HG02678 (cell line): ENCODE results near the gene PVR.
"Not testable (repeated sequence)": the region's sequence is repeated elsewhere in the genome, so short reads cannot be mapped to it uniquely, and the experiment has no call there.

Source experiments
- ATAC-seq: cut with Tn5 transposase; IDR thresholded peaks from one replicate; pipeline ENCODE4 v1.9.1; 2021; ENCODE audit warnings: mild to moderate bottlenecking, moderate library complexity; ENCODE audit not compliant: unreplicated experiment

The PVR gene, protein sequence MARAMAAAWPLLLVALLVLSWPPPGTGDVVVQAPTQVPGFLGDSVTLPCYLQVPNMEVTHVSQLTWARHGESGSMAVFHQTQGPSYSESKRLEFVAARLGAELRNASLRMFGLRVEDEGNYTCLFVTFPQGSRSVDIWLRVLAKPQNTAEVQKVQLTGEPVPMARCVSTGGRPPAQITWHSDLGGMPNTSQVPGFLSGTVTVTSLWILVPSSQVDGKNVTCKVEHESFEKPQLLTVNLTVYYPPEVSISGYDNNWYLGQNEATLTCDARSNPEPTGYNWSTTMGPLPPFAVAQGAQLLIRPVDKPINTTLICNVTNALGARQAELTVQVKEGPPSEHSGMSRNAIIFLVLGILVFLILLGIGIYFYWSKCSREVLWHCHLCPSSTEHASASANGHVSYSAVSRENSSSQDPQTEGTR

GRCh38 chr19:44643605-44644401 lies at the start of gene PVR:
TSS of gene PVR (plus strand) at chr19:44643910. CDS start at chr19:44644097, 187 bp downstream.
- no peak for ATAC-seq

- no peak for ATAC-seq
These were observed 47.1 kb upstream of the PVR start for GRCh38 chr19:44596428-44597130.

DNA sequence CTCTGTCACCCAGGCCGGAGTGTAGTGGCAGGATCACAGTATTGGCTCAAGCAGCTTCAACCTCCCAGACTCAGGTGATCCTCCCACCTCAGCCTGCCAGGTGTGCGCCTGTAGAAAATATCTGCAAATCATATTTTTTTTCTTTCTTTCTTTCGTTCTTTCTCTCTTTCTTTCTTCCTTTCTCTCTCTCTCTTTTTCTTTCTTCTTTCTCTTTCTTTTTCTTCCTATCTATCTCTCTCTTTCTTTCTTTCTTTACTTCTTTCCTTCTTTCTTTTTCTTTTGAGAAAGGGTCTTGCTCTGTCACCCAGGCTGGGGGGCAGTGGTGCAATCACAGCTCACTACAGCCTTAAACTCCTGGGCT lies 46.6 kb upstream of the PVR start:
- no peak for ATAC-seq

DNA sequence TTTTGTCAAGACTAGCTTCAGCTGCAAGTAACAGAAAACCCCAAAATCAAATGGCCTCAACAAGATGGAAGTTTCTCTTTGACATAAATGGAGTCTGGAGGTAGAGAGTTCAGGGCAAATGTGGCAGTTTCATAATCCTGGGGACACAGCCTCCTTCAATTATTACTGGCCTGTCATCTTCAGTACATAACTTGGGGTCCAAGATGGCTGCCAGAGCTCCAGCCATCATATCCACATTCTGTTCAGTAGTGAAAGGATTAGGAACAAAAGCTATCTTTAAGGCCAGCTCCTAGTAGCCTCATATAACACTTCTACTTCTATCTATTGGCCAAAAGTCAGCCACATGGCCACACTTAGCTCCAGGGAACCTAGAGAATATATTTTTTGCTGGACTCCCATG lies 45.4 kb upstream of the PVR start:
- ATAC-seq = no peak

GRCh38 chr19:44598880-44599279 lies 44.8 kb upstream of the PVR start:
- ATAC-seq = no peak

- no peak for ATAC-seq
These were observed 43.2 kb upstream of the PVR start for GRCh38 chr19:44600466-44600865.

DNA sequence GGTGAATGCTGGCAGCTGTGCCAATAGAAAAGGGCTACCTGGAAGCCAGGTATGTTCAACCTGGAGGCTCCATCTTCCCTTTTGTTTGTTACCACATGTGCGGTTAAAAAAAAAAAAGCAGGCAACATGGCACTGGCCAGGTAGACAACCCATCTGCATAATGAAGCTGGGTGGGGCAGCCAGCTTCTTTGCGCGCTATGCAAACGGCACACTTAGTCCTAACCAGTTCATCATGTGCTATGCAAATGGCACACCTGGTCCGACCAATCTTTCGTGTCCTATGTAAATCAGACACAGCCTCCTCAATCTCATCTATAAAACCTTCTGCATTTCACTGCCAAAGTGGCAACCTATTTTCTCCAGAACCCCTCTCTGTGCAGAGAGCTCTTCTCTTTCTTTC lies 41.6 kb upstream of the PVR start:
- ATAC-seq = no peak

DNA sequence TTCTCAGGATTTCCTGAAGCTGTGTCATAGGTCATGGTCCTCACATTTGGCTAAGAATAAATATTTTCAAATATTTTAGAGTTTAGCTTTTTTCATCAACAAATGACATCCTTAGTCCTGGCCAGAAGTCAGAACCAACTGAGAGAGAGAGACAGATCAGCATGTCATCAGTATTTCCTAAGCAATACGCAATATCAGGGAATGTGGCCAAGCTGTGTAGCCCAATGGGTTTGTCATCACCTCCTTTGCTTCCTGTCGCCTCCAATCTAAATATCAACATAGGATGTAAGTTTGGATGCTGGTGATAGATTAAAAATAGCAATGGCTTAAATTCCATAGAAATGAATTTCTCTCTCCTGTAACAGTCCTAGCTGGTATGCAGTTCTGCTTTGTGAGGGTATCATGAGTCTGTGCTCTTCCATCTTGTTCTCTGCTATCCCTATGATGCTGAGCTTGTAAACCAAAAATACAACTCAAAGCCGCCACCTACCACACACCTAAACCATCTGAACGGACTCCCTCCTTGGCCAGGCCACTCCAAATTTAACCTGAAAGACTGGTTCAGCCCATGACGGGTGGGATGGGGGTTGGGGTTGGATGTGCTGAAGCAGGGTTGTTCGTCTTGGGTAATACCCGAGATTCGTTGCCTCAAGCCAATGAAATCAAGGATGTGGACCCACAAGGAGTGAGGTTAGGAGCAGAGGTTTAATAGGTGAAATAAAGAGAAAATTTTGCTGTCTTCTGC lies 40.3 kb upstream of the PVR start:
- ATAC-seq = no peak

DNA sequence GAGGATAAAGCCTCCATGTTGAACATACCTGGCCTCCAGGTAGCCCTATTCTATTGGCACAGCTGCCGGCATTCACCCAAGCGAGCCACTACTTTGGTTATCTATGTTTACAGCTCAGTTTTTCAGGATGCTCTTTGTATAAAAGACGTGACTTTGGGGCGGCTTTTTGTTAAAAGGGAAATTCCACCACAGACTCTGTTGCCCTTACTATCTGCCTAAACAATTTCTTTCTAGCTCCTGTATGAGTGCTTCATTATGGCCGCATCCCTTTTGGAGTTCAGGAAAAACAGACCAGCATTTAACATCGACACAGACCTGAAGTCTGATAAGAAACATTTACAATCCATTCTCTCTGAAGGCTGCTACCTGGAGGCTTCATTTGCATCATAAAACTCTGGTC lies 39.5 kb upstream of the PVR start:
- ATAC-seq = no peak

GRCh38 chr19:44605547-44605946 lies 38.2 kb upstream of the PVR start:
- ATAC-seq = no peak

- no peak for ATAC-seq
These were observed 36.7 kb upstream of the PVR start for GRCh38 chr19:44607049-44607448.

GRCh38 chr19:44607917-44608316 lies 35.8 kb upstream of the PVR start:
- no peak for ATAC-seq

- no peak for ATAC-seq
These were observed 35.3 kb upstream of the PVR start for GRCh38 chr19:44608391-44608821.

DNA sequence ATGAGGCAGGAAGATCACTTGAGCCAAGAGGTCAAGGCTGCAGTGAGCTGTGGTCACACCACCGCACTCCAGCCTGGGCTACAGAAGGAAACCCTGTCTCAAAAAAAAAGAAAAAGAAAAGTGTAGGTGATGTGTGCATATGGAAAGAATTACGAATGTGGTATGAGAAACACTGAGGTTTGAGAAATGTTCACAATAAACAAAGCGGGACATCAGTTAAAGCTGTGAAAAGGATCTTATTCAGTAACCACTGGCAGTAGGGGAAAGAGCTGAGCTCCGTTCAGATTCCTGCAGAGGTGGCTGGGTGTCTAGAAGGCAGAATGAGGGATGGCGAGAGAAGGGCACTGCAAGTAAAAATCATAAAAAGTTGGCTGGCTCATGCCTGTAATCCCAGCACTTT lies 34.5 kb upstream of the PVR start:
- no peak for ATAC-seq

- not testable (repeated sequence) for ATAC-seq
These were observed 33.2 kb upstream of the PVR start for GRCh38 chr19:44610497-44610896.

- no peak for ATAC-seq
These were observed 31.9 kb upstream of the PVR start for GRCh38 chr19:44611812-44612295.

DNA sequence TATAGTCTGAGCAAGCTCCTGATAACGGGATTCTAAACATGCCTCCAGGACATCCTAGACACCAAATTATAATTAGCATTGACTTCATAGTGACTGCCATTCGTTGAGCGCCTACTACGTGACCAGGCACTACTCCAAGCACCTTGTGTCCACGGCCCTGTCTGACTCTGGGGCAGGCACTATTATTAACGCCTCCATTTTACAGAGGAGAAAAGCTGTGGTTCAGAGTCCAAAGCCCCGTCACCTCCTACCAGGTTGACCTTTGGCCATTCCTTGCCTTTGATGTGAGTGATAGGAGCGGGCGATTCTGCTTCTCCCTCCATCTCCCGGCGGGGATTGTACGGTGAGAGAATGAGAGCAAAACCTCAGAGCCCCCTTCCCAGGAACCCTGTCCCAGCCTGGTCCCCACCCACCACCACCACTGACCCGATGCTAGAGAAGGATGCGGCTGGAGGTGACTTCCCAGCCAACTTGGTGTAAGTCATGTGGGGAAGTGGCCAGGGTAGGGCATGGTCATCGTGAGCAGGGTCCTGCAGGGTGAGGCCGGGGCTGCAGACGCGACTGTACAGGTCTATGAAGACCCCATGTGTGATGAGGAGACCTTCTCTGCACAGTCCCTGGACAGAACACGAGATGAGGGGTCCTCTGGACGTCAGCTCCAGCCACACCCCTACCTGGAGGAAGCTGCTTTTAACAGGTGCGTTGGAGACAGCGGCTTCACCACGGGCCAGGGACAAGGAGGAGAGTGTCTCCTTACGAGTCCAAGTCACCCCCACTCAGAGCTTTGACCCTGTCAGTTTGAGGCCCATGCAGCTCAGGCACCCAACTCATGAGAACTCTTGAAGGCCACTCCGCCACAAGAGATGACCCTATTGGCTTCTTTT lies 30.2 kb upstream of the PVR start, which contains the start of gene IGSF23:
Gene IGSF23 (plus strand): TSS at position 269 of the 884 bp plus-strand sequence. CDS start 83 bp downstream, at position 352.
- no peak for ATAC-seq

DNA sequence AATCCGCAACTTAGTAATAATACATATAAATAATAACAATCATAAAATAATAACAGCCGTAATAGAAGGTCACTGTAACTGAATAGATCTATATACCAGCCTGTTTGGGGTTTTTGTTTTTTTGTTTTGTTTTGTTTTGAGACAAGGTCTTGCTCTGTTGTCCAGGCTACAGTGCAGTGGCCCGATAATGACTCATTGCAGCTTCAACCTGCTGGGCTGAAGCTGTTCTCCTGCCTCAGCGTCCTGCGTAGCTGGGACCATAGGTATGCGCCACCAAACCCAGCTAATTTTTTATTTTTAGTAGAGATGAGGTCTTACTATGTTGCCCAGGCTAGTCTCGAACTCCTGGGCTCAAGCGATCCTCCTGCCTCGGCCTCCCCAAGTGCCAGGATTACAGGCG lies 29.4 kb upstream of the PVR start:
- ATAC-seq = no peak

GRCh38 chr19:44615863-44616247 lies 27.9 kb upstream of the PVR start:
- ATAC-seq = no peak
